Measurements from ENCODE around the gene NMB.

GRCh38 chr15:84649706-84650105 is 8.3 kb downstream of the NMB start:
- TF ChIP-seq CTCF (IDR thresholded peaks at IDR 0.05) (no peak), FOXM1 (IDR thresholded peaks at IDR 0.05; ENCODE audit: low read depth) (no peak), RAD21 (IDR thresholded peaks at IDR 0.05; ENCODE audit: low read length) (no peak), JUND (IDR thresholded peaks at IDR 0.05) (no peak), USF2 (IDR thresholded peaks at IDR 0.05; ENCODE audit: borderline replicate concordance, low read depth, low read length) (no peak), POLR2AphosphoS5 (IDR thresholded peaks at IDR 0.05; ENCODE audit: low read depth, low read length) (no peak), YY1 (IDR thresholded peaks at IDR 0.05; ENCODE audit: low read depth) (no peak), USF1 (IDR thresholded peaks at IDR 0.05; ENCODE audit: borderline replicate concordance, low read depth) (no peak), TAF1 (IDR thresholded peaks at IDR 0.05; ENCODE audit: borderline replicate concordance, low read depth, low read length) (no peak), MAX (IDR thresholded peaks at IDR 0.05; ENCODE audit: low read depth) (no peak), SMC3 (IDR thresholded peaks at IDR 0.05; ENCODE audit: low read depth, low read length) (no peak)

Data from SK-N-SH (cell line).